Measurements from ENCODE around the gene PCDHA4.
"Not testable (repeated sequence)": the region's sequence is repeated elsewhere in the genome, so short reads cannot be mapped to it uniquely, and the experiment has no call there.

PCDHA4 gene

DNA sequence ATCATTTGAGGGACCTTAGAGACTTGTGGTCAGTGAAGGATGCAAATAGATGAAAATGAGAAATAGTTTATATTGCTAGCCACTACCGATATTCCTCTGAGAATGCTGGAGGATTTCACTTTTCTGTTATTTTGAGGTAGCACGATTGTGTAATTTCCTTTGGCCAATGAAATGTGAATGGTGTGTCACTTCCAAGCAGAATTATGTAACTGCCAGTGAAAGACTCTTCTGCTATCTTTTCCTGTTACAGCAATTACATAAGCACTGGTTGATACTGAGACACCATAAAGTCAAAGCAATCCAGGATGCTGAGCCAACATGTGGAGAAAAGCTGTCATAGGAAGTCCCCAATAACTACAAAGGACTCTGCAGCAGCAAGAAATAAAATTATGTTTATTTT is 15.8 kb upstream of the PCDHA4 start:
- TF ChIP-seq, protein P1, sequence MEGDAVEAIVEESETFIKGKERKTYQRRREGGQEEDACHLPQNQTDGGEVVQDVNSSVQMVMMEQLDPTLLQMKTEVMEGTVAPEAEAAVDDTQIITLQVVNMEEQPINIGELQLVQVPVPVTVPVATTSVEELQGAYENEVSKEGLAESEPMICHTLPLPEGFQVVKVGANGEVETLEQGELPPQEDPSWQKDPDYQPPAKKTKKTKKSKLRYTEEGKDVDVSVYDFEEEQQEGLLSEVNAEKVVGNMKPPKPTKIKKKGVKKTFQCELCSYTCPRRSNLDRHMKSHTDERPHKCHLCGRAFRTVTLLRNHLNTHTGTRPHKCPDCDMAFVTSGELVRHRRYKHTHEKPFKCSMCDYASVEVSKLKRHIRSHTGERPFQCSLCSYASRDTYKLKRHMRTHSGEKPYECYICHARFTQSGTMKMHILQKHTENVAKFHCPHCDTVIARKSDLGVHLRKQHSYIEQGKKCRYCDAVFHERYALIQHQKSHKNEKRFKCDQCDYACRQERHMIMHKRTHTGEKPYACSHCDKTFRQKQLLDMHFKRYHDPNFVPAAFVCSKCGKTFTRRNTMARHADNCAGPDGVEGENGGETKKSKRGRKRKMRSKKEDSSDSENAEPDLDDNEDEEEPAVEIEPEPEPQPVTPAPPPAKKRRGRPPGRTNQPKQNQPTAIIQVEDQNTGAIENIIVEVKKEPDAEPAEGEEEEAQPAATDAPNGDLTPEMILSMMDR (IDR thresholded peaks at IDR 0.05; ENCODE audit: insufficient read depth, low read length, missing control alignments) = no peak
- CTCF ChIA-PET = no interaction called here

DNA sequence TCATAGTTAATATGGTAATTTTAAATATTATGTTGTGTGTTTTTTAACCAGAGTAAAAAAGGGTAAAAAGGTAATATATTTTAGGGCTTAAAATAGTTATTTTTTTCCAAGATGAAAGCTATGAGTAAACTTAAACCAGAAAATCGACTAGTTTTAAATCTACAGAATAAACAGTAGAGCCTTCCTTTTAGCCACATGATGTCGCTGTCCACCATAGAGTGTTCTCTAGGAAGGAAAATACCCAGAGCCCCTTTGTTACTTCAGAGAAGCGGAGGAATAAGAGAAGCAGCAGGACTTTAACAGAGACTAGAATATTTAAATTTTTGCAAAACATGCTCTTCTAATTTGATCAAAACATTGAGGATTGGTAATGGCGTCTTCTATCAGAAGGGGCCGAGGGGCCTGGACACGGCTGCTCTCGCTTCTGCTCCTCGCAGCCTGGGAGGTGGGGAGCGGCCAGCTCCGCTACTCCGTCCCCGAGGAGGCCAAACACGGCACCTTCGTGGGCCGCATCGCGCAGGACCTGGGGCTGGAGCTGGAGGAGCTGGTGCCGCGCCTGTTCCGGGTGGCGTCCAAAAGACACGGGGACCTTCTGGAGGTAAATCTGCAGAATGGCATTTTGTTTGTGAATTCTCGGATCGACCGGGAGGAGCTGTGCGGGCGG is 12.1 kb upstream of the PCDHA4 start, which contains the start of gene PCDHA2:
PCDHA2 (plus strand) TSS at position 258 of the 664 bp plus-strand sequence.
- TF ChIP-seq, protein P1 (IDR thresholded peaks at IDR 0.05; ENCODE audit: insufficient read depth, low read length, missing control alignments) = no peak
- no peak within 1 kb of the TSS for H3K4me3 ChIP-seq (ENCODE audit: low read depth, low read length)
- POLR2A ChIA-PET = no interaction called here
- CTCF ChIA-PET = interaction anchor here (0.5 to 1.9 kb wide), 2 partner anchors 11 to 595 kb away, joined by 3 to 7 read pairs; partner anchors contain the start of gene PCDHA4
- DNase-seq (ENCODE audit: low read depth, low spot score) = no peak

More for the DNA sequence above, 15.8 kb upstream of the PCDHA4 start:
- DNase-seq (ENCODE audit: low read depth, low spot score) = no peak
- POLR2A ChIA-PET = no interaction called here
- no peak overlapping the region for H3K4me3 ChIP-seq (ENCODE audit: low read depth, low read length)

DNA sequence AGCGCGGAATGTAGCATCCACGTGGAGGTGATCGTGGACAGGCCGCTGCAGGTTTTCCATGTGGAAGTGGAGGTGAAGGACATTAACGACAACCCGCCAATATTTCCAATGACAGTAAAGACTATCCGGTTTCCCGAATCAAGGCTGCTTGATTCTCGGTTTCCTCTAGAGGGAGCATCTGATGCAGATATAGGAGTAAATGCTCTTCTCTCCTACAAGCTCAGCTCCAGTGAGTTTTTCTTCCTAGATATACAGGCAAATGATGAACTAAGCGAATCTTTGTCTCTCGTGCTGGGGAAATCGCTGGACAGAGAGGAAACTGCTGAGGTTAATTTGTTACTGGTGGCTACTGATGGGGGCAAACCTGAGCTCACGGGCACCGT is 11.6 kb upstream of the PCDHA4 start:
- ChIA-PET POLR2A (no interaction called here), CTCF (interaction anchor here (1.9 kb wide), 1 partner anchor 11 kb away, joined by 7 read pairs; the partner anchor contains the start of gene PCDHA4)
- TF ChIP-seq, protein P1 (IDR thresholded peaks at IDR 0.05; ENCODE audit: insufficient read depth, low read length, missing control alignments) = no peak
- no peak for DNase-seq (ENCODE audit: low read depth, low spot score)
- H3K4me3 ChIP-seq (ENCODE audit: low read depth, low read length) = no peak overlapping the region

DNA sequence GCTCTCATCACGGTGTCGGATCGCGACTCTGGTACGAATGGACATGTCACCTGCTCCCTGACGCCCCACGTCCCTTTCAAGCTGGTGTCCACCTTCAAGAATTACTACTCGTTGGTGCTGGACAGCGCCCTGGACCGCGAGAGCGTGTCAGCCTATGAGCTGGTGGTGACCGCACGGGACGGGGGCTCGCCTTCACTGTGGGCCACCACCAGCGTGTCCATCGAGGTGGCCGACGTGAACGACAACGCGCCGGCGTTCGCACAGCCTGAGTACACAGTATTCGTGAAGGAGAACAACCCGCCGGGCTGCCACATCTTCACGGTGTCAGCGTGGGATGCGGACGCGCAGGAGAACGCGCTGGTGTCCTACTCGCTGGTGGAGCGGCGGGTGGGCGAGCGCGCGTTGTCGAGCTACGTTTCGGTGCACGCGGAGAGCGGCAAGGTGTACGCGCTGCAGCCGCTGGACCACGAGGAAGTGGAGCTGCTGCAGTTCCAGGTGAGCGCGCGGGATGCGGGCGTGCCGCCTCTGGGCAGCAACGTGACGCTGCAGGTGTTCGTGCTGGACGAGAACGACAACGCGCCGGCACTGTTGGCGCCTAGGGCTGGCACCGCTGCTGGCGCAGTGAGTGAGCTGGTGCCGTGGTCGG is 10.7 kb upstream of the PCDHA4 start:
- H3K4me3 ChIP-seq (ENCODE audit: low read depth, low read length); DNase-seq (ENCODE audit: low read depth, low spot score); POLR2A ChIA-PET: not testable (repeated sequence)
- CTCF ChIA-PET = interaction anchor here (1.9 kb wide), 1 partner anchor 10 kb away, joined by 7 read pairs; the partner anchor contains the start of gene PCDHA4

DNA sequence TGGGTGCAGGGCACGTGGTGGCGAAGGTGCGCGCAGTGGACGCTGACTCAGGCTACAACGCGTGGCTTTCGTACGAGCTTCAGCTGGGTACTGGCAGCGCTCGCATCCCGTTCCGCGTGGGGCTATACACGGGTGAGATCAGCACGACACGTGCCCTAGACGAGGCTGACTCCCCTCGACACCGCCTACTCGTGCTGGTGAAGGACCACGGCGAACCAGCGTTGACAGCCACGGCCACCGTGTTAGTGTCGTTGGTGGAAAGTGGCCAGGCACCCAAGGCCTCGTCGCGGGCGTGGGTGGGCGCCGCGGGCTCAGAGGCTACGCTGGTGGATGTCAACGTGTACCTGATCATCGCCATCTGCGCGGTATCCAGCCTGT is 10.2 kb upstream of the PCDHA4 start:
- POLR2A ChIA-PET = no interaction called here
- CTCF ChIA-PET = no interaction called here
- TF ChIP-seq, protein P1 (IDR thresholded peaks at IDR 0.05; ENCODE audit: insufficient read depth, low read length, missing control alignments) = no peak
- H3K4me3 ChIP-seq (ENCODE audit: low read depth, low read length) = no peak overlapping the region
- DNase-seq (ENCODE audit: low read depth, low spot score) = no peak

DNA sequence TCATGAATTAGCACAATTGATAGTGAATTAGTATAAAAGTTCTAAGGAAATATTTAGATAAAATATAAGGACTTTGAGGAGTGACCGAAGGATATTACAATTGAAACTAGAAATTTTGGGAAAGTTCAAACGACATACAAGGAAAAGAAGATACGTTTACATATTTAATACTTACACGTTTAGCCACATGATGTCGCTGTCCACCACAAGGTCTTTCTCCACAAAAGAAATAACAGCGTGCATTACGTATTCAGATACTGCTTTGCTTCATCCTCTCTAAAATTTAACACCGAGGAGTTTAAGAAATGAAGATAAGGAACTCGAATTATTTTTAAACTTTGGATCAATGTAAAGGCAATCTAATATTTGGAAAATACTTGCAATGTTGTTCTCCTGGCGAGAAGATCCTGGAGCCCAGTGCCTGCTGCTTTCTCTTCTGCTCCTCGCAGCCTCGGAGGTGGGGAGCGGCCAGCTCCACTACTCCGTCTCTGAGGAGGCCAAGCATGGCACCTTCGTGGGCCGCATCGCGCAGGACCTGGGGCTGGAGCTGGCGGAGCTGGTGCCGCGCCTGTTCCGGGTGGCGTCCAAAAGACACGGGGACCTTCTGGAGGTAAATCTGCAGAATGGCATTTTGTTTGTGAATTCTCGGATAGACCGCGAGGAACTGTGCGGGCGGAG is 5.9 kb upstream of the PCDHA4 start, which contains the start of gene PCDHA3:
PCDHA3 (plus strand) TSS at position 242 of the 678 bp plus-strand sequence.
- H3K4me3 ChIP-seq (ENCODE audit: low read depth, low read length) = peak within 1 kb of the TSS; percentile 30
- CTCF ChIA-PET = no interaction called here
- TF ChIP-seq, protein P1 (IDR thresholded peaks at IDR 0.05; ENCODE audit: insufficient read depth, low read length, missing control alignments) = no peak
- POLR2A ChIA-PET = no interaction called here
- no peak for DNase-seq (ENCODE audit: low read depth, low spot score)

Measured in AG04449 (cell line).